Gastroesophageal sphincter (tissue), 4 donors: Measurements from ENCODE around the gene PLOD2. TPM values are rescaled to one million over a fixed set of nuclear protein-coding genes. Genes with fewer than 3 reads are reported as not detected.
"Not testable (repeated sequence)": the region's sequence is repeated elsewhere in the genome, so short reads cannot be mapped to it uniquely, and the experiment has no call there.

Experiments used
- ATAC-seq: fragments of 150-250 bp; one replicate; pipeline ENCODE4 v1.9.1; 2016; ENCODE audit warnings: mild to moderate bottlenecking, moderate library complexity
- H3K27ac ChIP-seq, 4 donors: fragments of 200-600 bp; sonication (generic) in 3 of 4; 1 replicate in 3 of 4; 2 replicates in 1 of 4; pipeline ENCODE4 v1.5.1; 2016 to 2019
- H3K27me3 ChIP-seq: fragments of 200-600 bp; sonication (generic); one replicate; pipeline ENCODE4 v1.5.1; 2019
- H3K36me3 ChIP-seq, 2 donors: fragments of 200-600 bp; sonication (generic); one replicate each; pipeline ENCODE4 v1.5.1; 2019; ENCODE audit warnings: control low read depth in 1 of 2
- H3K4me1 ChIP-seq, 3 donors: fragments of 200-600 bp; sonication (generic); 1 replicate in 2 of 3; 2 replicates in 1 of 3; pipeline ENCODE4 v1.5.1; 2016 to 2019; ENCODE audit warnings: control low read depth in 2 of 3
- H3K4me3 ChIP-seq, 2 donors: fragments of 200-600 bp; sonication (generic); one replicate each; pipeline ENCODE4 v1.5.1; 2019; ENCODE audit warnings: mild to moderate bottlenecking in 1 of 2, moderate library complexity in 1 of 2
- H3K9me3 ChIP-seq, 3 donors: fragments of 200-600 bp; sonication (generic); one replicate each; pipeline ENCODE4 v1.5.1; 2017 to 2019; ENCODE audit warnings: control low read depth in 2 of 3
- CTCF ChIP-seq, 4 experiments: fragments of 200-600 bp in 2 of 4; fragments of 450-650 bp in 2 of 4; sonication (generic) in 1 of 4; IDR thresholded peaks; one replicate each; pipeline ENCODE4 v1.5.1; 2017 to 2019; ENCODE audit warnings: antibody characterized with exemption in 4 of 4, mild to moderate bottlenecking in 2 of 4, moderate library complexity in 2 of 4
- EP300 ChIP-seq: sonication (generic); formaldehyde crosslinking; IDR thresholded peaks from one replicate; pipeline ENCODE4 v1.6.1; 2017; ENCODE audit warnings: antibody characterized with exemption, mild to moderate bottlenecking
- POLR2A ChIP-seq, 2 donors: fragments of 450-650 bp; IDR thresholded peaks; one replicate each; pipeline ENCODE4 v1.6.1; 2017; ENCODE audit warnings: antibody characterized with exemption in 2 of 2, mild to moderate bottlenecking in 2 of 2, moderate library complexity in 1 of 2
- POLR2AphosphoS5 ChIP-seq: sonication (generic); formaldehyde crosslinking; IDR thresholded peaks from one replicate; pipeline ENCODE4 v1.6.1; 2017; ENCODE audit warnings: antibody characterized with exemption
- WGBS, 2 donors: methylation state at CpG; one replicate each; pipeline ENCODE4 v1.1.5; 2018; ENCODE audit warnings: low coverage in 1 of 2; 5-methylcytosine and 5-hydroxymethylcytosine counted together
- total RNA-seq, 4 donors: library from RNA; depleted of rRNA; stranded (reverse); fragments of >200 nt; gene quantifications; one replicate each; pipeline ENCODE4 v1.1.0, GENCODE V29; 2016

PLOD2 gene
- total RNA-seq, 4 donors from 2014 or later, result 55.1 to 100 (median 89.2) TPM

- Histone ChIP-seq H3K27me3 (no peaks in the 10 kb centered on the region), H3K9me3 (no peaks in the 10 kb centered on the region), H3K27ac (peak overlapping the region in 2 of 4 donors; percentile 18 to 54), H3K4me3 (no peak overlapping the region), H3K4me1 (peaks cover 0 to 33% (median 11%) of the 10 kb centered on the region in 3 donors), H3K36me3 (peaks cover 0 to 27% of the 10 kb centered on the region in 2 donors)
- no peak for ATAC-seq
- TF ChIP-seq CTCF (IDR thresholded peaks at IDR 0.05) (no peak), POLR2AphosphoS5 (no peak), EP300 (no peak), POLR2A (IDR thresholded peaks at IDR 0.05) (no peak)
- WGBS, 2 donors, result 58 to 80% methylated on average over 2 of the region's 2 CpGs
These were observed 43.3 kb downstream of the PLOD2 start for GRCh38 chr3:146117406-146118285.

- no peak overlapping the region for H3K27ac ChIP-seq
- no peak overlapping the region for H3K4me3 ChIP-seq
- 75 to 87% methylated on average over 1 of the region's 1 CpG for WGBS, 2 donors
- H3K9me3 ChIP-seq, result no peaks in the 10 kb centered on the region
- TF ChIP-seq CTCF (IDR thresholded peaks at IDR 0.05), result no peak
- no peak for TF ChIP-seq POLR2A (IDR thresholded peaks at IDR 0.05)
- TF ChIP-seq POLR2AphosphoS5, result no peak
- TF ChIP-seq EP300, result no peak
- peaks cover 0 to 15% of the 10 kb centered on the region in 2 donors for H3K36me3 ChIP-seq
- H3K4me1 ChIP-seq, result peaks cover 0 to 20% (median 3%) of the 10 kb centered on the region in 3 donors
- ATAC-seq, result no peak
- no peaks in the 10 kb centered on the region for H3K27me3 ChIP-seq
These were observed 45.4 kb downstream of the PLOD2 start for GRCh38 chr3:146115619-146116018.

- H3K27ac ChIP-seq, H3K4me3 ChIP-seq, ATAC-seq, H3K9me3 ChIP-seq, H3K27me3 ChIP-seq: not testable (repeated sequence)
- WGBS, 2 donors, result 96 to 98% methylated on average over 10 to 12 of the region's 12 CpGs
- Histone ChIP-seq H3K36me3 (peaks cover 0 to 10% of the 10 kb centered on the region in 2 donors), H3K4me1 (peaks cover 0 to 26% (median 3%) of the 10 kb centered on the region in 3 donors)
These were observed 47.2 kb downstream of the PLOD2 start for GRCh38 chr3:146113804-146114203.

- Histone ChIP-seq H3K27me3 (no peaks in the 10 kb centered on the region), H3K36me3 (peaks cover 0 to 17% of the 10 kb centered on the region in 2 donors), H3K4me3 (no peak overlapping the region), H3K27ac (no peak overlapping the region), H3K4me1 (peaks cover 0 to 23% (median 0%) of the 10 kb centered on the region in 3 donors), H3K9me3 (no peaks in the 10 kb centered on the region)
- TF ChIP-seq EP300 (no peak), CTCF (IDR thresholded peaks at IDR 0.05) (no peak), POLR2A (IDR thresholded peaks at IDR 0.05) (no peak), POLR2AphosphoS5 (no peak)
- no peak for ATAC-seq
These were observed 49.6 kb downstream of the PLOD2 start for GRCh38 chr3:146111337-146111736.

- ATAC-seq, result no peak
- no peak overlapping the region for H3K4me3 ChIP-seq
- H3K4me1 ChIP-seq, result peaks cover 0 to 27% (median 0%) of the 10 kb centered on the region in 3 donors
- H3K27ac ChIP-seq, result no peak overlapping the region
- peaks cover 0 to 29% of the 10 kb centered on the region in 2 donors for H3K36me3 ChIP-seq
- no peaks in the 10 kb centered on the region for H3K9me3 ChIP-seq
- H3K27me3 ChIP-seq, result no peaks in the 10 kb centered on the region
- TF ChIP-seq POLR2A (IDR thresholded peaks at IDR 0.05), result no peak
- 70 to 75% methylated on average over 1 of the region's 1 CpG for WGBS, 2 donors
These were observed 50.8 kb downstream of the PLOD2 start for GRCh38 chr3:146110161-146110560.

- no peak for ATAC-seq
- TF ChIP-seq POLR2AphosphoS5 (no peak), CTCF (IDR thresholded peaks at IDR 0.05) (no peak), POLR2A (IDR thresholded peaks at IDR 0.05) (no peak), EP300 (no peak)
- Histone ChIP-seq H3K4me1 (peaks cover 0 to 22% (median 0%) of the 10 kb centered on the region in 3 donors), H3K27me3 (no peaks in the 10 kb centered on the region), H3K36me3 (peaks cover 0 to 42% of the 10 kb centered on the region in 2 donors), H3K4me3 (no peak overlapping the region), H3K9me3 (no peaks in the 10 kb centered on the region), H3K27ac (peak overlapping the region in 1 of 4 donors; percentile 36)
- WGBS, 2 donors, result 45 to 51% methylated on average over 5 of the region's 5 CpGs
These were observed 54.0 kb downstream of the PLOD2 start for GRCh38 chr3:146106986-146107385.
